HG03439 (cell line): ENCODE results near the gene DCC.
A peak's percentile ranks its signal among the peaks of the same experiment; 100 is the strongest.

Source experiments
- ATAC-seq: cut with Tn5 transposase; IDR thresholded peaks from one replicate; pipeline ENCODE4 v1.9.1; 2021; ENCODE audit warnings: mild to moderate bottlenecking, moderate library complexity; ENCODE audit not compliant: unreplicated experiment

Gene DCC

GRCh38 chr18:52588931-52589330 is 248.9 kb downstream of the DCC start:
- no peak for ATAC-seq

DNA sequence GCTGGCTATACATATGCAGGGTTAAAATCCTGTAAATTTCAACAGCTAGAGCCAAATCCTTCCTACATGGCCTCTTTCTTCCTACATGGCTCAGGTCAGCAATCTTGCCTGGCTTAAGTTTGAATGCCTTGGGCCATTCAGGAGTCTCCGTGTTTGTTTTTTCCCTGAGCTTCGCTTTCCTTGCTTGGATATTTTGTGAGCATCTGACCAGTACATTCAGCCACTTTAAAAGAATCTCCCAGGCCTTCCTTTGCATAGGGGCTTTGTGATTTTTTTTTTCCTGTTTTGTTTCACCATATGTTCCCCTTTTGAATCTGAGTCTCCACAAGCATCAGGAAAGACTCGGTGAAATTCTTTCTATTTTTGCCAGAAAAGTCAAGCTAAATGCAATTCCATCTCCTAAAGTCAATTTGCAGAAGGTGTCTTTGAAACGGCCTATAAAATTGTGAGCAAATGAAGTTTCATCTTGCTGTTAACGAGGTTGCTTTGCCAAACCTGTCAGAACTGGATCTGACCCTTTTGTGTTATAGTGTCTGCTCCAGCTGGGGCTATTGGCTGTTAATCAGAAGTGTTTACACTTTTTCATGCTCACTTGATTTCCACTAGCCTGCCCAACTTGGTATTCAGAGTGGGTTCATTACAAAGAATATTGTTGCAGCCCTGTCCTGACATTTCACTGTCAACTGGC is 256.9 kb downstream of the DCC start:
- ATAC-seq, result no peak

DNA sequence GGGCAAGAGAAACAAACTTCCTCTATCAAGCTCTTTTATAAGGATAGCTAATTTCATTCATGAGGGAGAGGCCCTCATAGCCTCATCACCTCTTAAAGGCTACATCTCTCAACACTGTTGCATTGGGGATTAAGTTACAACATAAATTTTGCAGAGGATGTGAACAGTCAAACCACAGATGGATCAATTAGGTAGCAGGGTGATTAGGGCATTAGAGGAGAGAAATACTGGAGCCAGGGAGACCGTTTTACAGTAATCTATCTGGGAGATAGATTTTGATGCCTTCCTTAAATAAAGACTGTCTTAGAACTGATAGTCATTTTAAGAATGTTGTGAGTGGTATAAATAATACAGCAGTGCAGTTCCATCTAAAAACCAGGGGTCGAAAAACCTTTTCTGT is 258.9 kb downstream of the DCC start:
- no peak for ATAC-seq

- ATAC-seq, result no peak
These were observed 262.8 kb downstream of the DCC start for GRCh38 chr18:52602820-52603219.

DNA sequence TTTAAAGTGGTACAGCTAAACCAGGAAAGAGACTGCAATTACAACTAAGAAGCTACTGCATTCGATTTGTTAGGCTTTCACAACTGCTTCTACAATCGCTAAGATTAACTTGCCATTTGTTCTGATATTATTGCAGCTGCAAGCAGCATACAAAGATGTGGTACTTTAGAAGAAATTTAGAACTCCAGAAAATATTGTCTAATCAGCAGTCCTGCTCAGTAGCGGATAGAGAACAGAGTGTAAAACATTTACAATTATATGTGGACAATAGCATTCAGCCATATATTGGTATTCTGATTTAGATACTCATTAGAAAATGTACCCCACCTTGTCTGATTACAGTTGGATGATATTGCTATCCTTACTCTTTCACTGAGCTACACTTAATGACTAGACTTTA is 265.3 kb downstream of the DCC start:
- no peak for ATAC-seq

DNA sequence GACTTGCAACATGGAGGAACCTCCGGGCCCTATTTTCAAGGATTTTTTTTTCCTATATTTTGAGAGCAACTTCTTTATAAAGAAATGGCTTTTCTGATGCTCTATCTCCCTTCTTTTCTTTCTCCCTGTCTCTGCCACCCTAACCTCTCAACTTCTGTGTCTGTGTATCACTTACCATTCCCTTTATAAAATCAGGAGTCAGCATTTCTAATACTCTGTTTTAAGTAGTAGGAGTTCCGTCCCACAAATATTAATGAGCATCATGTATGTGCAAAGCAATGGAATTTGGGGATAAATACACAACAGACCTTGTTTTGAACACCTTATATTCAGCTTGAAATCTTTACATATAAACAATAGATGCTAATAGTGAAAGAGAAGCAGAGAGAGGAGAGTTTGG is 268.0 kb downstream of the DCC start:
- no peak for ATAC-seq

GRCh38 chr18:52610451-52611115 is 270.6 kb downstream of the DCC start:
- ATAC-seq, result no peak

- no peak for ATAC-seq
These were observed 272.4 kb downstream of the DCC start for GRCh38 chr18:52612406-52612805.

GRCh38 chr18:52615321-52615720 is 275.3 kb downstream of the DCC start:
- no peak for ATAC-seq

GRCh38 chr18:52615943-52616342 is 275.9 kb downstream of the DCC start:
- peak; percentile 75 for ATAC-seq

GRCh38 chr18:52617931-52618330 is 277.9 kb downstream of the DCC start:
- no peak for ATAC-seq

DNA sequence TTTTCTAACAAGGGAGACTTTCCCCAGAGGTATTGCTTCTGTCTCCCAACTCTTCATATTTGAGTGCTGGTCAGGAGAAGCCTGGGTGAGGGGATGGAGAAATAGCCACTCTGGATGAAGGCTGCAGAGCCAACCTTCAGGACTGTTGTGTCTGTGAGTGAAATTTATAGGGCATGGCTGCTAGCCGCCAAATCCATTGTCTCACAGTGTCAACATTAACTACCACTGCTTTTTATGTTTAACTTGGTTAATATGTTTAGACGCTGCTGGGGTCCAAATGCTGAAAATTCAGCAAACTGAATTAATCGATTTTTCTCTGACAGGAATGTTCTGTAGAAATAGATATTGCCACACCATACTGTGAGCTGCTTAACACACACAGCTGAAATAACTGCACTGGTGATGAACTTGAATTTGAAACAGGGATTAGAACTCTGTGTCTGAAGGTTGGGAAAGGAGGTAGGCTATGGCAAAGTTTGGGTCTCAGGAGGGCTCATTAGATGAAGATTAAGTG is 281.0 kb downstream of the DCC start:
- ATAC-seq, result no peak

- ATAC-seq, result no peak
These were observed 284.7 kb downstream of the DCC start for GRCh38 chr18:52624702-52625101.

- no peak for ATAC-seq
These were observed 296.5 kb downstream of the DCC start for GRCh38 chr18:52636536-52636935.

- ATAC-seq, result no peak
These were observed 308.2 kb downstream of the DCC start for GRCh38 chr18:52648201-52648600.

DNA sequence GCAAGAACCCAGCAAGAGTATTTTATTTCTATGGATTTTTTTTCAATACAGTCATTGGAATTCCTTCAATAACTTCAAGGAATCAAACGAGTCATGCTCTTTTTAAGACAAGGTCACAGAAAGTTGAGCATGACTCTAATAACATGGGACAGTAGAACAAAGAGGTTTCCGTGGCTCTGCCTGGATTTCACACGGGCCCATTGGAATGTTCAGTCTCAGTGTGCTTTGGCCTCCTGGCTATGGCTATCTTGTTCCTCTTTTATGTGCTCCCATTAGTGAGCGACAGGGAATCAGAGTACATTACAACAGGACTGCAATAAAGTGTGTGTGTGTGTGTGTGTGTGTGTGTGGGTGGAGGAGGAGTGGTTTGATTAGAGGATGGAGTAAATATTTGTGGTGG is 312.4 kb downstream of the DCC start:
- no peak for ATAC-seq

DNA sequence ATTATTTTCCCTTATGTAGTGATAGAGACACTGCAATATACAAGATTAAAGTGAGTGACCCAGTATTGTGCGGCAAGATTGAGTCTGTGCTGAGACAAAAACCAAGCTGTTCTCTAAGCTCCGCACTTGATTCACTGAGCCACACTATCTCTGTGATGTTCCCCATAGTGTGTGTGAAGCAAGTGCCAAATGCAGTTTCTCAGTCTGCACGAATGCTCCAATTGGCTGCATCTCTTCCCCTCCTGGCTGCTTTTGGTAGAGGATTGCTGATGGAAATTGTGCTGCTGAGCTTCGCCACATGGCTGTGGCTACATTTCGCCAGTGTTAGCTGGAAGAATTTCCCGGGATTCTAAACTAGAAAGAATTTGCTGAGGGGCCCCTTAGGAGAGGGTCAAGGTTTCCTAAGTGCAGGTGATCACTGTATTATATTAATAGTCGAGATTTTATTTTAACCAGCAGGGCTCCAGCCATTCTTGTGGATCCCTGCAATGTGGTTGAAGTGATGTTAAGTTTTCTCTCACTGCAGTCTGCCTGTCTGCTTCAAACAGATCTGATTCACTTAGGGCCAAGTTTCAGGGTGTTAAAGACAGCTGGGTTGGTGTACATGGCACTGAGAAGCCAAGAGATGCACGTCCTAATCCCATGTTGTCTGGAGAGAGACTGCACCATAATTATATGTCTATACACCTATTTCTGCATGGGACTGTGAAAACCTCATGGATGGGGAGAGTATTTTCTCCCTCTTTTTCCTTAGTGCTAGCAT is 317.2 kb downstream of the DCC start:
- no peak for ATAC-seq

DNA sequence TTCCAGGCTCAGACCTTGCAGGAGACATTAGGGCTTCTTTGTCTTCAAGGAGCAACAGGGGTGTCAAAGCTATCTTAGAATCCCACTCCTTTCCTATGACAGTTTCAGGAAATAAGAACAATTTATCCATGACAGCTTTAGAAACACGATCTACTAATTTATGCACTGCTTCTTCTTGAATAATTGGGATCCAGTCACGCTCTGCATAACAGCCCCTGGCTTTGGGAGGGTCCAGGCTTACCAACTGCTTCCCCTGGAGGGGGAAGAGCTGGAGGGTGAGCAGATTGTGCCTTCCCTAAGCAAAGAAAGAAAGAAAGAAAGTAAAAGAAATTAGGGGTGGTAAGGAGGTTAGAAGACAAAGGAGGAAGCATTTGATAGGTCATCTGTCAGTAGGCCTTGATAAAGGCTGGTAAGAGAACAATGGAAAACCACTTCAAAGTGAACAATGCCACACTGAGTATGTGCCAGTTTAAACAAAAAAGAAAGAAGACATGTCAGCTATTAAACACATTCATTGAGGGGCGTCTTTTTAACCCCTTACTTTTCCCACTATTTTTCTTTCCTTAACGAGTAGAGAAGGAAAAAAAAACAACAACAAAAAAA is 327.6 kb downstream of the DCC start:
- no peak for ATAC-seq

- ATAC-seq, result no peak
These were observed 330.9 kb downstream of the DCC start for GRCh38 chr18:52670896-52671295.

- ATAC-seq, result no peak
These were observed 338.0 kb downstream of the DCC start for GRCh38 chr18:52678034-52678433.

- ATAC-seq, result no peak
These were observed 338.6 kb downstream of the DCC start for GRCh38 chr18:52678551-52678950.
